ENCODE measurements around the gene ERGIC1.

DNA sequence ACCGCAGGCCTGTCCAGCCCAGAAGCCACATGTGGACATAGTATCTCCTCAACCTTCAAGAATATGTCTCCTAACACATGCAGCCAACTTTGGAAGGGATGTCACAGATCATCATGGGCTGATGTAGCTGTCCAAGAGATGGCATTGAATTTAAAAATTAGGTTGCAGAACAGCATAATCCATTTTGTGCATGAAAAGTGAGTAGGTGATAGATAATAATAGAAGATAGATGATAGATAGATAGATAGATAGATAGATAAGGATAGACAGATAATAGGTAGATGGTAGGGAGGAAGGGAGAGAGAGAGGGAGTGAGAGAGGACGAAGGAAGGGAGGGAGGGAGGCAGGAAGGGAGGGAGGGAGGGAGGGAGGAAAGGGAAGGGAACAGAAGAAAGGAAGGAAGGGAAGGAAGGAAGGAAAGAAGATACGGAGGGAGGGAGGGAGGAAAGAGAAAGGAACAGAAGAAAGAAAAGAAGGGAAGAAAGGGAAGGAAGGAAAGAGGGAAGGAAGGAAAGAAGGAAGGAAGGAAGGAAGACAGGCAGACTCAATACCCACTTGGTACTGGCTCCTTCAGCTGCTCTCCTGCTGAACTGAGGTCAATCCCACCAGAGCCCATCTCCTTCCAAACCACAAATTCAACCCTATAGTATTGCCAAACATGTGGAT, 28.9 kb upstream of the ERGIC1 start:
- TF ChIP-seq FOXA1 (IDR thresholded peaks at IDR 0.05) (no peak), CTBP1 (IDR thresholded peaks at IDR 0.05; ENCODE audit: borderline replicate concordance) (no peak), FOXM1 (IDR thresholded peaks at IDR 0.05; ENCODE audit: borderline replicate concordance) (no peak), SUZ12 (IDR thresholded peaks at IDR 0.05) (no peak), NFRKB (IDR thresholded peaks at IDR 0.05) (no peak), ZNF384 (IDR thresholded peaks at IDR 0.05) (no peak), TARDBP (IDR thresholded peaks at IDR 0.05) (no peak), L3MBTL2 (conservative IDR thresholded peaks at IDR 0.05) (no peak), FOXK2 (IDR thresholded peaks at IDR 0.05) (no peak)
- TF ChIP-seq, protein P1, sequence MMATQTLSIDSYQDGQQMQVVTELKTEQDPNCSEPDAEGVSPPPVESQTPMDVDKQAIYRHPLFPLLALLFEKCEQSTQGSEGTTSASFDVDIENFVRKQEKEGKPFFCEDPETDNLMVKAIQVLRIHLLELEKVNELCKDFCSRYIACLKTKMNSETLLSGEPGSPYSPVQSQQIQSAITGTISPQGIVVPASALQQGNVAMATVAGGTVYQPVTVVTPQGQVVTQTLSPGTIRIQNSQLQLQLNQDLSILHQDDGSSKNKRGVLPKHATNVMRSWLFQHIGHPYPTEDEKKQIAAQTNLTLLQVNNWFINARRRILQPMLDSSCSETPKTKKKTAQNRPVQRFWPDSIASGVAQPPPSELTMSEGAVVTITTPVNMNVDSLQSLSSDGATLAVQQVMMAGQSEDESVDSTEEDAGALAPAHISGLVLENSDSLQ (IDR thresholded peaks at IDR 0.05), result no peak

All from HEK293T (cell line).